NCI-H2227 treated with DMSO at 0.1 percent for 48 hours (cell line): ENCODE measurements around the gene RFXAP.
A peak's percentile ranks its signal among the peaks of the same experiment; 100 is the strongest.

ENCODE experiments used
- DNase-seq: peaks from one replicate; lab custom pipeline; 2025; lab: John Stamatoyannopoulos, UW

RFXAP gene

DNA sequence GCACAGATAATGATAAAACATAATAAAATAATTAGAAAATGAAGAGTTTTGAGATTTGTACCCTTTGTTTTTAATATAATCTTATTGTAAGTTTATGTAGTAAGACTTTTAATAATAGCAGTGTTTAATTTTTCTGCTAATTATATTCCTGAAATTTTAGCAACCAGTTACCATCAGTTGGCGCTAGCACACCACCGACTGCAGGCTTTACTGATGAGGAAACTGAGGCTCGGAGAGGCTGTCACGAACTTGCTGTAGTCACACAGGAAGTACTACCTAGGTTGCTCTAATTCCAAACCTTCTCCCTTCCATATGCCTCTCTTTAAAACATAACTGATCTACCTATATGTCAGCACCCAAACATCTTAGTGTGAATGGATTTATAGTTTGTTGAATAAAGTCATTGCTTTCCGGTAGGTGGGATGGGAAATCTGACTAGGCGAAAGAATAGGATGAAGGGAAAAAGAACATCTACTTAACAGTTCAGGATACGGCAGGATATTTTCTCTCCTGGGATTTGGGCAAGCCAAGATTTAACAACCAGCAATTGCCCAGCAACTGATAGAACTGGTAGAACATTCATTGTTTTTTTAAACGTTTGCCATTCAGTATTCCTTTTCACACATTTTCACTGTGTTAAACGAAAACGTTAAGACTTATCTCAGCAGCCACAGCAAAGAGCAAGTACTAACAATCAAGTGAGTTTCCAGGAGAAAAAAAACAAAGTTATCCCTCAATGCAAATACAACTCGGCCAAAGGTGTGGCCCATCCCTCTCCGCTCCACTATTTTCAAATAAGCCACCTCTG, 822 bp upstream of the RFXAP start:
- DNase-seq, result no peak

GRCh38 chr13:36819739-36820090, 693 bp downstream of the RFXAP start:
- DNase-seq, result no peak

- no peak for DNase-seq
Observed at GRCh38 chr13:36820222-36820621, 1.2 kb downstream of the RFXAP start.

DNA sequence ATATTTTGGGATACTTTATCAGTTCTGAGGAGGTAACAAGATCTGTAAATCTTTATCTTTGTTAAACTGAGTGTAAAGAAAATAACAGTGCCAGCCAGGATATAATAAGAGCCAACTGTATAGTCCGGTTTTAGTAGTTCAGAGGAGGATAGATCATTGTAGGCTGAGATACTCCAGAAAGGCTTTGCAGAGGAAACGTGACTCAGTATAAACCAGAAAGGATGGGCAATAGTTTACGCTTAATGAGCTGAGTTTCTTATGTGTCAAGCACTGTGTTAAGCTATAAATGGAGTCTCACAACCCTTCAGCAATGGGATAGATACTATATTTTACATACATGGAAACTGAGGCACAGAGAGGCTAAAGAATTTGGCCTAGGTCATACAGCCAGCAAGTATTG, 3.8 kb downstream of the RFXAP start:
- no peak for DNase-seq

GRCh38 chr13:36829753-36830152, 10.7 kb downstream of the RFXAP start:
- DNase-seq, result no peak

GRCh38 chr13:36831291-36831690, 12.3 kb downstream of the RFXAP start:
- no peak for DNase-seq

GRCh38 chr13:36834299-36834698, 15.3 kb downstream of the RFXAP start:
- no peak for DNase-seq

DNA sequence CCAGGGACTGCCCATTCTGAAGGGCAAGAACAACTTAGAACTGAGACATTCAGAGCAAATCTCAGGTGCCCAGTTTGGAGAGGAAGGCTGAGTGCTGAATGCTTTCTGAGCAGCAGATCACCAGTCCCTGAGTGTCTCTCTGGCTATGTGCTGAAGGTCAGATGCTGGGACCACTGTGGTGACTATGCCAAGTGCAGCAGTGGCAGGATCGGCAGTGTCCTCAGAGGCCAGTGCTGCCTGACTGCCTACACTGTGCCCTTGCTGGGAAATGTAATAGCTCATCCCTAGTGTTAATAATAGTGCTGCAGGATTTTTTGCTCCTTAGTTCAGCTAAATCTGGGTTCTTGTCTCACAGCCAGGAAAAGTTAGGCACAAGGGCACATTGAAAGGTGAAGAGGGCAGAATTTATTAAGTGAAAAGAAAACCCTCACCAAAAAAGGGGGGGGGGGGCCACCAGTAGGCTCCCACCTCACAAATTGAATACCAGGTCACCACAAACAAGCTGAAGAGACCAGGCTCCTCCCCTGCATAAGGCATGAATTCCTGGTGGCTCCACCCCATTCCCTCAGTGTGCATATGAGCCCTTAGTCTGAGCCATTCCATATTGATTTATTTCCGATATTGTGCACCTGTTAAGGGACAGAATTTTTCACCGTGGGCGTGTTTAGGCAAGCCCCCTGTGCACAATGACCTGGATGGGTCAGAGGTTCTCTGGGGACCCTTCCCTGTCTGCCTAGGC, 18.5 kb downstream of the RFXAP start:
- DNase-seq, result no peak

- DNase-seq, result no peak
Observed at GRCh38 chr13:36839281-36839680, 20.3 kb downstream of the RFXAP start.

- peak; percentile 80 for DNase-seq
Observed at GRCh38 chr13:36839981-36840380, 21.0 kb downstream of the RFXAP start.

DNA sequence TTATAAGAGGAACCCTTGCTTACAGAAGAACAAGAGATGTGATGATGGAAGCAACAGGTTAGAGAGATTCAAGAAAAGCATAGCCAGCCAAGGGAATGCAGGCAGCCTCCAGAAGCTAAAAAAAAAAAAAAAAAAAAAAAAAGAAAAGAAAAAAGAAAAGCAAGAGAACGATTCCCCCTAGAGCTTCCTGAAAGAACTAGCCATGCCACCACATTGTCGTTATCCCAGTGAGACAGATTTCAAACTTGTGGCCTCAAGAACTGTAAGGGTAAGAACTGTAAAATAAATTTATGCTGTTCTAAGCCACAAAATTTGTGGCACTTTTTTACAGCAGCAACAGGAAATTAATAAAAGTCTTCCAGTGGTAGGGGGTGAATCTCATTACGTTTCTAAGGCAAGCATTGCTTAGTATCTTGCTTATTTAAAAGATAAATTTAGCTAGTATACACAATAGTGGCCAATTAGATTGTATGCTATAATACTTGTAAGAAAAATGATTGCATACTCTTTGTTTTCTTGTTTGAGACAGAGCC, 21.8 kb downstream of the RFXAP start:
- peak; percentile 7 for DNase-seq

DNA sequence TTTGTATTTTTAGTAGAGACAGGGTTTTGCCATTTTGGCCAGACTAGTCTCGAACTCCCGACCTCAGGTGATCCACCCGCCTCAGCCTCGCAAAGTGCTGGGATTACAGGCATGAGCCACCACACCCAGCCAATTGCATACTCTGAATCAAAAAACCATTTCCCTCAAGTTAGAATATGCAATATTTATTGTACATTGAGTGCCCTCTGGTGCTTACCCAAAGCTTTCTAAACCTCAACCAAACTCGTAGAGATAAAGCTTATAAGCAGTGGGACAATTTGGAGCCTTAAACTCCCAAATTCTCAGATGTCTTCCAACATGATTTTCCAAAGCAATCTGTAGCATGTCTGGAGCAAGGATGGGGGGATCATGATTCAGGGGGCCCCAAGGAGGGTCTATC, 22.4 kb downstream of the RFXAP start:
- no peak for DNase-seq

DNA sequence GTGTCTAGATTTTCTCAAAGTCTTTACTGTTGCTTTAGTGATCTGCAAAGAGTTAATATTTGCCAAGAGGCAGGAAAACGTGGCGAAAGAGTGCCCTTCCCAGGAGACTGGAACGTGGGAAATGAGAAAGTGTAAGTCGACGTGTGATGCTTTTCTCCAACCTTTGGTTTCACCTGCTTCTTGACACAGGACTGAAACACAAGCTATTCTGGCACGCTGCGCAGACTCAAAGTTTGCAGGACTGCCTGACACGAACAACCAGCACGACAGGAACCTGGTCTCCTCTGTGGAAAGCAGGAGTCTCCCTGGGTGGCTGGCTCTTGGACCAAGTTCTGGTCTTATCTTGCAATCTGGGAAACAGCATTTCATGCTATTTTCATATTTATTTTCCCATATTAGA, 28.6 kb downstream of the RFXAP start:
- no peak for DNase-seq

GRCh38 chr13:36848199-36848982, 29.4 kb downstream of the RFXAP start:
- no peak for DNase-seq

- DNase-seq, result no peak
Observed at GRCh38 chr13:36850790-36851438, 31.9 kb downstream of the RFXAP start.

- DNase-seq, result no peak
Observed at GRCh38 chr13:36857253-36857652, 38.2 kb downstream of the RFXAP start.

GRCh38 chr13:36858290-36858689, 39.3 kb downstream of the RFXAP start:
- DNase-seq, result peak; percentile 43

DNA sequence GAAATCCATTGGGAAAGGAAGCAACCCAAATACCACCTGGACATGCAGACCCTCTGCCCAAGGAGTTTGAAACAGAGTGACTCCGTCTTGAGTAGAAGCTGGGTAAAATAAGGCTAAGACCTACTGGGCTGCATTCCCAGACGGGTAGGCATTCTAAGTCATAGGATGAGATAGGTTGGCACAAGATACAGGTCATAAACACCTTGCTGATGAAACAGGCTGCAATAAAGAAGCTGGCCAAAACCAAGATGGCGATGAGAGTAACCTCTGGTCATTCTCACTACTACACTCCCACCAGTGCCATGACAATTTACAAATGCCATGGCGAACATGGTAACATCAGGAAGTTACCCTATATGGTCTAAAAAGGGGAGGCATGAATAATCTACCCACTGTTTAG, 40.2 kb downstream of the RFXAP start:
- no peak for DNase-seq

DNA sequence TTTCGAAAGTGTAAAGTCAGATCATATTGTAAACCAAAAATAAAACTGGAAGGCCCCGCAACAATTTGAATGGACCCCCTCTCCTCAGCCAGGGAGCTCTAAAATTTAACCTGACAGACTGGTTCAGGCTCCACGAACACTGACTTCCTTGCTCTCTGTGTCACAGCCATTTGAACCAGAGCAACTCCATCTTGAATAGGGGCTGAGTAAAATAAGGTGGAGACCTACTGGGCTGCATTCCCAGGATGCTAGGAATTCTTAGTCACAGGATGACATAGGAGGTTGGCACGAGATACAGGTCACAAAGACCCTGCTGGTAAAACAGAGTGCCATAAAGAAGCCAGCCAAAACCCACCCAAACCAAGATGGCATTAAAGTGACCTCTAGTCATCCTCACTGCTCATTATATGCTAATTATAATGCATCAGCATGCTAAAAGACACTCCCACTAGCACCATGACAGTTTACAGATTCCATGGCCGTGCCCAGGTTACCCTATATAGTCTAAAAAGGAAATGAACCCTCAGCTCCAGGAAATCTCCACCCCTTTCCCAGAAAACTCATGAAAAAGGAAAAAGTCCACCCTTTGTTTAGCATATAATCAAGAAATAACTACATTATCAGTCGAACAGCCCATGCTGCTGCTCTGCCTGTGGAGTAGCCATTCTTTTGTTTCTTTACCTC, 43.1 kb downstream of the RFXAP start:
- no peak for DNase-seq

GRCh38 chr13:36862722-36863121, 43.7 kb downstream of the RFXAP start:
- no peak for DNase-seq

- no peak for DNase-seq
Observed at GRCh38 chr13:36865265-36865664, 46.2 kb downstream of the RFXAP start.
